HG03469 (cell line): ENCODE results near the gene C12orf42.
"Not testable (repeated sequence)": the region's sequence is repeated elsewhere in the genome, so short reads cannot be mapped to it uniquely, and the experiment has no call there.

Experiments used
- ATAC-seq: cut with Tn5 transposase; IDR thresholded peaks from one replicate; pipeline ENCODE4 v1.9.1; 2021; ENCODE audit warnings: mild to moderate bottlenecking, moderate library complexity, moderate number of reproducible peaks; ENCODE audit not compliant: unreplicated experiment

C12orf42 gene

DNA sequence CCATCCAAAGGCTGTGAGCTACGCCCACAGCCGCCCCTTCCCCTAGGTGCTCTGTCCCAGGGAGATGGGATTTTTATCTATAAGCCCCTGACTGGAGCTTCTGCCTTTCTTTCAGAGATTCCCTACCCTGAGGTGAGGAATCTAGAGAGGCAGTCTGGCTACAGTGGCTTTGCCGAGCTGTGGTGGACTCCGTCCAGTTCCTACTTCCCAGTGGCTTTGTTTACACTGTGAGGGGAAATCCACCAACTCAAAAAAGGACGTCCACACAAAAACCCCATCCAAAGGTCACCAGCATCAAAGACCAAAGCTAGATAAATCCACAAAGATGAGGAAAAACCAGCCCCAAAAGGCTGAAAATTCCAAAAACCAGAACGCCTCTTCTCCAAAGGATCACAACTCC lies 70.1 kb downstream of the C12orf42 start:
- ATAC-seq = not testable (repeated sequence)

DNA sequence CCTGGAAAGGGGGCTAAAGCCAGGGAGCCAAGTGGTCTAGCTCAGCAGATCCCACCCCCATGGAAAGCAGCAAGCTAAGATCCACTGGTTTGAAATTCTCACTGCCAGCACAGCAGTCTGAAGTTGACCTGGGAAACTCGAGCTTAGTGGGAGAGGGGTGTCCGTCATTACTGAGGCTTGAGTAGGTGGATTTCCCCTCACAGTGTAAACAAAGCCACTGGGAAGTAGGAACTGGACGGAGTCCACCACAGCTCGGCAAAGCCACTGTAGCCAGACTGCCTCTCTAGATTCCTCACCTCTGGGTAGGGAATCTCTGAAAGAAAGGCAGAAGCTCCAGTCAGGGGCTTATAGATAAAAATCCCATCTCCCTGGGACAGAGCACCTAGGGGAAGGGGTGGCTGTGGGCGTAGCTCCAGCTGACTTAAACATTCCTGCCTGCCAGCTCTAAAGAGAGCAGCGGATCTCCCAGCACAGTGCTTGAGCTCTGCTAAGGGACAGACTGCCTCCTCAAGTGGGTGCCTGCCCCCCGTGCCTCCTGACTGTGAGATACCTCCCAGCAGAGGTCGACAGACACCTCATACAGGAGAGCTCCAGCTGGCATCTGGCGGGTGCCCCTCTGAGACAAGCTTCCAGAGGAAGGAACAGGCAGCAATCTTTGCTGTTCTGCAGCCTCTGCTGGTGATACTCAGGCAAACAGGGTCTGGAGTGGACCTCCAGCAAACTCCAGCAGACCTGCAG lies 70.8 kb downstream of the C12orf42 start:
- not testable (repeated sequence) for ATAC-seq

DNA sequence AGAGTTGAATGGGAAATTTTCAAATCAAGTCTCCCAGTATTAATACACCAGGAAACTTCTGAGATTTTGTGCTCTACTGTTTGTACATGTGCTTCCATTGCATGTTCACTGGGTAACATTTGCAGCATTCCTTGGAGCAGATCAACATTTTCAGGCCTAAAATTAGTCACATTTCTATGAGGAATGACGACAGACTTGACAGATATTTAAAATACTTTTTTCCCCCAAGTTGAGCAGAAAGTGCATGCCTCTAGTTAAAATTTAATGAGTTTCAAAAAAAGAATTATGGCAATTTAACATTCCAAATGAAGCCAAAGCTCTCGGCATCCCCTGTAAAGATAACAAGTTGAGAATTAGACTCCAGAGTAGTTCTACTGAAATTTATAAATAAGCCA lies 72.3 kb downstream of the C12orf42 start:
- no peak for ATAC-seq

DNA sequence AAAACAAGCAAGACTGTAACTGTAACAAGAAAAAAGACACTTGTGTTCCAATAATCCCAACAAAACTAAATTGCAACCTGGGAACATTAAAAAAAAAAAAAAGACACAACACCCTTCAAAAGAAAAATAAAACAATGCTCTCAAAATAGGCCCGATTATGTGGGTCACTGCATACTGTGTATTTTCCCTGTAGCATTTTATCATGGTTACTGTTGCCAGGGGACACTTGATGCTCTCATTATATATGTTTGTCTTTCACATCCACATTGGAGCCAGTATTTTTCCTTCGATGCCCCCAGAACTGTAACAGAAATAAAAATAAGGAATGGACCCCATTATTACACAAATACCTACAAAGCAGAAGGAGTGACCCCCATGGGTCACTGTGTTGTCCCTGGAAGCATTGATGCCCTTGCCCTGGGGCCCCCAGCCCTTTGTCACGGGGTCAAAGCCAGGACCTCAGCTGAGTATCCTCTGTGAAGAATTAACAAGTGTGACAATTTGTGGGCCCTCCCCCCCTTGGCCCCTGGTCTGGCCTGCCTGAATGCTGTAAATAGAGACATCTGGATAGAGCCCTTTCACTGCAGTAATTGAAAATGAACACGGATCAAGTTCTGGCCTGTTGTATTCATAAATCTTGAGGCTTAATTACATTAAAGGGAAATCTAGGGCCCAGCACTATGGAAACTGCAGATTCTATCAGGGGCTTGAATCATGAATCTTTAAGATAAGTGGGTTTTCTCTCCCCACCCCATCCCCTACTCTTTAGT lies 72.8 kb downstream of the C12orf42 start:
- no peak for ATAC-seq

DNA sequence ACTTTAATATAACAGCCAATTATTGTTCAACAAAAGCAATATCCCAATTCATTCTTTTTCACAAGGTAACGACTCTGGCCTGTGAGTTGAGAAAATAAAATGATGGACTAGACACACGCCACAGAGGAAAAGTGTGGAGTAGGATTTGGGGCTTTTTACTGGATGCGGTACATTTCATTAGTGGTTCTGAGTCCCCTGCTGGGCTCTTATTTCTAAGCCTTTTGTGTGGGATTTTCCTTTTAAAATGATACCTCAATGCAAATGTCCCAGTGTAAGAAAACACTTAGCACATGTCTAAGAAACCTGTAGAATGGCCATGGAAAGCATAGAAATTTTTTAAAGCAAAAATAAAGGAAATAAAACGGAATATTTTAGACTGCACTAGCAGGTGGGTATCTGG lies 73.4 kb downstream of the C12orf42 start:
- ATAC-seq = no peak

DNA sequence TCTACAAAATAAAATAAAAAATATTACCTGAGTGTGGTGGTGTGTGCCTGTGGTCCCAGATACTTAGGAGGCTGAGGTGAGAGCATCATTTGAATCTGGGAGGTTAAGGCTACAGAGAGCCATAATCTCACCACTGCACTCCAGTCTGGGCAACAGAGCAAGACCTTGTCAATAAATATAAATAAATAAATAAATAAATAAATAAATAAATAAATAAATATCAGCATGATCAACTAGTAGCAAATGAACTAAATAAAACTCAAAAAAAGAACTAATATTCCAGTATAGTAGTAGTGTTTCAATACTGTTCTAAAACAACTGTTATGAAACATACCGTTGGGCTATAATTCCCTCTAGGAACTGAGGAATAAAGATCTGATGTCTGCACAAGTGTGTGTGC lies 74.4 kb downstream of the C12orf42 start:
- ATAC-seq = no peak

DNA sequence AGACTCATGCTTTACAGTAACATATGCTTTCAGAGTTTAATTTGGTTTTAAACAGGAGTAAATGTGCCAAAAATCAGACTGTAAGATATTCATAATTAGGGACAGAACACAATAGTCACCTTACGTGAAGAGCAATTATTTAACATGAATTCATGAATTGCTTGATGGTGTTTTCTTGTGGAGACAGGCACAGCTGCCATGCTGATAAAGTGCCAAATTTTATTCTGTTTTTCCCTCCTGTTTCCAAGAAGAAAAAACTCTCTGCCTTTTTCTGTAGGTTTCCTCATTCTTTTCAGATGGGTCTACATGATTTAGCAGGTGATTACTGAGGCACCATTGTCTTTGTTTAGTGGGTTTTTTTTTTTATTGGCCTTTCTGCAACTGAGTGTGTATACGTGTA lies 80.1 kb downstream of the C12orf42 start:
- no peak for ATAC-seq

DNA sequence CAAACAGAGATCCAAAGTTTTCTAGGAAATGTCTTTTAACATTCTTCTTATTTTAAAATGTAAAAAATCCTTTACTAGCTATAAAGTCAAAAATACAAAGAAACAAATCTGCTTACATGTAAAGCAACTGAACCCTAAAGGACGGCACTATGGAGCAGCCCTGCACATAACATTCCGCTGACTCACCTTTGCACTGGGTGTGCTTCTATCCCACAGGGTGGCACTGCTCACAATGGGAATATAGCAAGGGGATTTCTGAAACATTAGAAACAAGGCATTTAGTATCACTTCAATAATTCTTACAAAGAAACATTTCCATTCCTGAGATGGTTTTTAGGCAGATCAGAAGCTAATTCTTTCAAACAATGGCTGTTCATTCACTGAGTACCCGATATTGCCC lies 94.3 kb downstream of the C12orf42 start:
- no peak for ATAC-seq

DNA sequence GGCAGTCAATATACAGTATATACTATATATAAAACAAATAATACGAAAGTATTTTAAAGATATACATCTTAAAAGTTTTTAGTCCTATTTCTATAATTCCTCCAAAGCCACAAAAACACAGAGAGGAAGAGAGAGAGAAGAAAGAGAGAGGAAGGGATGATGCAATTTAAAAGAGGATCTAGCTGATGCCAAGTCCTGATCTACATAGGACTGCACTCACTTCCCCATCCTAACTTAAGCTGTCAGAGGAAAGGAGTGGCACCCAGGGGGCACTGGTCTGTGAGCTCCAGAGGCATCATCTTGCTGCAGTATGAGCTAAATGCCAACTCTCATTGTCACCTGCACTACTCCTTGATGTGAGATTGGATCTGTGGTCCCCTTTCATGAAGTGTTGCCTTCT lies 95.8 kb downstream of the C12orf42 start:
- ATAC-seq = no peak

DNA sequence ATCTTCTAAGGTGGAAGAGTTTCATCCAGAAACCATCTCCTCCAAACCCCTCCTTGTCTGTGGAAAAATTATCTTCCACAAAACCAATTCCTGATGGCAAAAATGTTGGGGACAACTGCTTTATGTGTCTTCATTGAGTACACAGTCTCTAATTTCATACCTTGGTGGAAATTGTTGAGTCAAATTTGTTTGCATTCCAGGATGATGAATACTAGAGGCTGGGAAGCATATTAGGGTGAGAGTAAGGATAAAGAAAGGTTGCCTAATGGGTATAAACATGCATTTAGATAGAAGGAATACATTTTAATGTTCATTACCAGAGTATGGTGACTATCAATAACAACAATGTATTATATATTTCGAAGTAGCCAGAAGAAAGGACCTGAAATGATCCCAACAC lies 98.2 kb downstream of the C12orf42 start:
- ATAC-seq = no peak

DNA sequence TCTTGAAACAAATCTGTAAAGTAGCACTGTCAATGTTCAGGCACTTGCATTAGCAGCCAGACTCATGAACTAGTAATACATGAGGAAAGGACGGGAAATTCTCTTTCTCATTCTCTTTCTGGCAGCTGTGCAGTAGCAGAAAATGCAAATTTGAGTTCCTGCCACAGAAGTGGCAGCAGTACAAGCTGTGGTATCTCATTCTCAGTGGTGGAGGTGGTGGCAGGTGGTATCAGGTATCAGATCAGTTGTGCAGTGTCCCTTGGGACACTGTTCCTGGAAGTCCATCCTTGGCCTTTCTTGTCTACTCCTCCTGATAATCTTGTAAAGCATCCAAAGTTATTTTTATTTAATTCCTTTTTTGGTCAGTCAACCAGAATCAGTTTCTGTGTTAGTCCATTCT lies 103.0 kb downstream of the C12orf42 start:
- peak; percentile 76 for ATAC-seq

DNA sequence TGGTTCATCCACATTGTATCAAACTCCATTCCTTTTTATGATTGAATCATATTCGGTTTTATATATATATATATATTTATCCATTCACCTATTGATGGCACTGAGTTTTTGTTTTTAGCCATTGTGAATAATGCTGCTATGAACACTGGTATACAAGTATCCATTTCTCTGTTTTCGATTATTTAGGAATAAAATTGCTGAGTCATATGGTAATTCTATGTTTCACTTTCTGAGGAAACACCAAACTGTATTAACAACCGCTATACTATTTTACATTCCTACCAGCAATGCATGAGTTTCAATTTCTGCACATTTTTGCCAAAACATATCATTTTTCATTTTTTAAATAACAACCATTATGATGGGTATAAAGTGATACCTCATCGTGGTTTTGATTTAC lies 104.7 kb downstream of the C12orf42 start:
- no peak for ATAC-seq

DNA sequence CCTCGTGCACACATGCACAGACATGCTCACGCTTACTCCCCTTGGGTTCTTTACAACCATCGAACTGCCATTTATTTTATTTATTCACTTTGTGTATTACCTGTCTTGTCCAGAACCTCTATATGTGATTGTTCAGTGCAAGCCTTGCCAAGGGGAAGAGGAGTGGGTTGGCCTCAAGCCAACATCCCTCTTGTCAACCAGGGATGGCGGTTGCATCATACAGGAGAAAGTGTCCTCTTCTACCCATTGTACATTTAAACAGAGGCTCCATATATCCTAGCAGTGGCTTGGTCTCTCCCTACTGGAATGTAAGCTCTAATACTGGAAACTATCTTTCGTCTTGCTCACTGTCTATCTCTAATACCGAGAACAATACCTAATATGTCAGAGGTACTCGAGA lies 108.4 kb downstream of the C12orf42 start:
- ATAC-seq = no peak

DNA sequence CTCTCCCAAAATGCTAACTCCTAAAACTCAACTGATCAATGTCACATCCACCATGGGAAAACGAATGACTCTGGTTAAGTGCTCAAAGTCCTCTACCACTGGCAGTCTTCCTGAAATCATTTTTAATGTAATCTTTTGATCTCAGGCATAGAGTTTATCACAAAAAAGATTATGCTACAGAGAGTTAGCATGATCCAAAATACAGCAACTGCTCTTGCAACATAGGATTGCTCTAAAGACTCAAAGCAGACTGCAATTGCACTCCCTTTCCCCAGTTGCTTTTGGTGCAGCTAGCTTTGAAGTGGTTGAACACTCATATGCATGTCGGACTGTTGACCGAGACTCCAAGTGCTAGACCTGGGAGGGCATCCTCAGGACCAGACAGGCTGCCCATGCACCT lies 109.3 kb downstream of the C12orf42 start:
- no peak for ATAC-seq

DNA sequence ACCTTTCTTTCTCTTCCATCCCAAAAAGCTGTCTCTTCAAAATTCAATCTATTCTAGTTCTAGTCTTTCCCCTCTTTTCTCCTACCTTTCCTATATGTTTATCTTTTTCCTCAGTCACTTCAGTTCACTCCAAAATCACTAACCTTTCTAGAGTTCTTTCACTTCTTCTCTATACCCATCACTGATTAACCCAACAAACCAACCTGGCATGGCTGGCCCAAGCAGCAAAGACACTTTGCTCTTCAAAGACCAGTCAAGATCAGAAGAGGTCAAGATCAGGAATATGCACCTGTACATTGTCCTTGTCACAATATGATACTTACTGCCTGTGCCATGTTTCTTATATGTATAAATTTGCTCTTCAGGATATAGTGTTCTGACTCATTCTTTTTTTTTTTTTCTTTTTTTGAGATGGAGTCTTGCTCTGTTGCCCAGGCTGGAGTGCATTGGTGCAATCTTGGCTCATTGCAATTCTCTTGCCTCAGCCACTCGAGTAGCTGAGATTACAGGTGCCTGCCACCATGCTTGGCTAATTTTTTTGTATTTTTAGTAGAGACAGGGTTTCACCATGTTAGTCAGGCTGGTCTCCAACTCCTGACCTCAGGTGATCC lies 112.9 kb downstream of the C12orf42 start:
- ATAC-seq = no peak

DNA sequence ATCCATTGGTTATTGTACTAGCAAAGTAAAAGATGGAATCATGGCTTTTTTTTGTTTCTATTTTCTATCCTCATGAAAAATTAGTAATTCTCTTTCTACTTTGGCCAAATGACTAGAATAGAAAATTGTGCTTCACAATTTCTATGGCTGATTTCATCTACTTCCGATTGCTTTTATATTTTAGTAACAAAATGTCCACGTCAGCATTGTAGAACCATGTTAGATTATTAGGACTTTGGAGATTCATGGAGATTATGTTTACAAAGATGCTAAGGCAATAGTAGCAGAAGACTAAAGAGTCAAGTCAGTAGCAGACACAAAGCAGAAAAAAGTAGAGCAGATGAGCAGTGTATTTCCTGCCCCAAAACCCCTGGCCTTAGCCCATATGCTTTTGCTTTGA lies 113.6 kb downstream of the C12orf42 start:
- no peak for ATAC-seq

DNA sequence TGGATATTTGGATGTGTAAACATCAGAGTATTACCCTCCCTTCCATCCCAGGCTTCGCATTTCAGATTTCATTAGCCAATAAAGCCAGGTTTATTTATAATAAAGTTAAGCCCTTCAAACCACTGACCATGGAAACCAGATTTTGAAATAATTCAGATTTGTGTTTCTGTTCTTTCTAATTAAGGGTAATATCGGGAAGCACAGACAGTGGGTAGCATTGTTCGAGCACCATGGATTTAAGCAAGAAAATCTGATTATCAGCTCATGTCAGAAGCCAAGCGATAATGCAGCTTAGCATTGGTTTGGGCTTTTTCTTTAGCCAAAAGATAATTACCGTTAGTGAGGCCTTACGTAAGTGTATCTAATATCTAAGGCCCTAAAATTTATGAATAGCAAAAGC lies 116.1 kb downstream of the C12orf42 start:
- no peak for ATAC-seq

DNA sequence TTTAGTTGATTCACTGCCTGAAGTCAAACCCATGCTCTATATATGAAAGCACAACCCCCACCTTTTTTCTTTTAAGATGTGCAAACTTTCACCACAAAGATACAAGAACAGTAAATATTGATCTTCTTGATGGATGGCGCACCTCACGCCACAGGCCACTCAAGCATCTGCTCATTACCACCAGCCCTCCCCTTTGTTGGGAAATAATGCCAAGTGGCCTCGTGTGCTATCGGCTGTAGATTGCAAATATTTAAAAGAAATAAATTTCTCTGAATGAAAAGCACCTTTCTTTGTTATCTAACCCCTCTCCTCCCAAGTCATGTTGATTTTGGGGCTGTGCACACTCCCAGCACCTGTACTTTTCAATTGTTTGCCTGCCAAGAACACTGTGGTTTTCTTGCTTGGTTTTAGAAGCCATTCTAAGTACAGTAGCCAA lies 122.7 kb downstream of the C12orf42 start:
- ATAC-seq = no peak

DNA sequence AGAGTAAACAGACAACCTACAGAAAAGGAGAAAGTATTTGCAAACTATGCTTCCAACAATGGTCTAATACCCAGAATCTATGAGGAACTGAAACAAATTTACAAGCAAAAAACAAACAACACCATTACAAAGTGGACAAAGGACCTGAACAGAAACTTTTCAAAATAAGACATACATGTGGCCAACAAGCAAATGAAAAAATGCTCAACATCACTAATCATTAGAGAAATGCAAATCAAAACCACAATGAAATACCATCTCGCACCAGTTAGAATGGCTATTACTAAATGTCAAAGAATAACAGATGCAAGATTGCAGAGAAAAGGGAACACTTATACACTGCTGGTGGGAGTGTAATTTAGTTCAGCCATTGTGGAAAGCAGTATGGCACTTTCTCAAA lies 125.8 kb downstream of the C12orf42 start:
- ATAC-seq = peak; percentile 59

DNA sequence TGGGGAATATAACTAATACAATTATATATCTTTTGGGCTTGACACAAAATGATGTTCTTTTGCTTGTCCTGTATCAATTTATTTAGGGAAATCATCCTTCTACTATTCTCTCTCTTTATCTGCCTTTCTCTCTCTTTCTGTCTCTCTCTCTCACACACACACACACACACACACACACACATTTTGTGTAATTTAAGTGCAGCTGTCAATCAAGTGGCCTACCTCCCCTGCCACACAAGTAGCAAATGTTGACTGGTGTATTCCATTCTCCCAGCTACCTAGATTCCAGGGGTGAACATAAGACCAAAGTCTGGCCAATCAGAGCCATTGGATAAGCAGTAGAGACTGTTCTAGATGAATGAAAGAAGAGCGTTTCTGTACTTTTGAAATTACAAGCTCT lies 127.6 kb downstream of the C12orf42 start:
- ATAC-seq = no peak

DNA sequence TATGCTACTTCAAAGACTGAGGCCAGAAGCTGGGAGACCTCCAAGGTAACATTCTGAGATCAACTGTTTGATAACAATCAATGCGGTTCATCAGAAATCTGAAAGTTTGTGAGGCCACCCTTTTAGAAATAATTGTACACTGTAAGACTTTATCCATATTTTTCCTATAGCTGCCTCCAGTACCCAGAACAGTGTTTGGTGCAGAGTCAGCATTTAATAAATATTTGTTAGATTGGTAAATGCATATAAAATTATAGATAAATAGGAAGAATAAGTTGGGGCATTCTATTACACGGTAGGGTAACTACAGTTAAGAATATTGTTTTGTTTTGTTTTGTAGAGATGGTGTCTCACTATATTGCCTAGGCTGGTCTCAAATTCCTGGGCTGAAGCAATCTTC lies 141.4 kb downstream of the C12orf42 start:
- no peak for ATAC-seq

DNA sequence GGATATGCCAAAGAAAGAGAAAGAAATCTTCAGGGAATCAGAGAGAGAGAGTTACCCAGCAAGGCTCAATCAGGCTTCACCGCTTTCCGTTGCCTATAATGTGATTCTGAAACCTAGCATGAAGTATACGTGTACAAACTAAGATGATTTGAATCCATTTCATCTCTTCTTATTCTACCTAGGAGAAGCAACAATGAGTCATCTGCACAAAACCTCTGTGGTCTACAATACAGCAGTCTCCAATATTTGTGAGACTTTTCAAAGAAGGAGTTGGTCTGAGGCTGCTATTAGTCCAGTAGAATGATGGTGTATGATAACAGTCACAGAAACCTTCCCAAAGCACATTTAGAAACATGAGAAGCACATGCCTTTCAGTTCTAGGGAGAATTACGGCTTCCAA lies 141.9 kb downstream of the C12orf42 start:
- ATAC-seq = no peak
